IMR-90 (cell line): Measurements from ENCODE around the gene XRN2. TPM values are rescaled to one million over a fixed set of nuclear protein-coding genes. Genes with fewer than 3 reads are reported as not detected.

Experiments used
- ATAC-seq: fragments of 200-7000 bp; cut with Tn5 transposase; 2 replicates; pipeline ENCODE4 v1.9.1; 2020; ENCODE audit warnings: low read depth, mild to moderate bottlenecking, moderate library complexity
- BruUV-seq: library from RNA; stranded (reverse); fragments of 400-500 nt; replicated peaks from 2 replicates; lab custom pipeline; 2021; lab: Mats Ljungman, UMichigan
- CTCF ChIA-PET: fragments of 300-600 bp; formaldehyde crosslinking; extraction: SDS; loops from one replicate; lab custom pipeline; 2021; ENCODE audit warnings: antibody characterized with exemption; lab: Yijun Ruan, JAX
- POLR2A ChIA-PET: fragments of 300-600 bp; sonication (Branson Sonifier 250); formaldehyde crosslinking; loops from one replicate; lab custom pipeline; 2022; ENCODE audit warnings: antibody characterized with exemption; ENCODE audit not compliant: unreplicated experiment; lab: Charles Lee
- DNase-seq: peaks from one replicate; pipeline ENCODE4 v3.0.0; 2013
- H2AFZ ChIP-seq: replicated peaks from 2 replicates; pipeline ENCODE3; 2013; ENCODE audit warnings: low read length, mild to moderate bottlenecking; ENCODE audit not compliant: poor library complexity
- H2AK5ac ChIP-seq: 2 replicates; pipeline ENCODE4 v1.6.1; 2013; ENCODE audit warnings: low read depth, low read length, inconsistent platforms
- H2AK9ac ChIP-seq: replicated peaks from 2 replicates; pipeline ENCODE3; 2013; ENCODE audit warnings: mild to moderate bottlenecking, low read depth, low read length, moderate library complexity; ENCODE audit not compliant: poor library complexity
- H2BK120ac ChIP-seq: 2 replicates; pipeline ENCODE4 v1.6.1; 2013; ENCODE audit warnings: low read depth, low read length, inconsistent platforms
- H2BK15ac ChIP-seq: 3 replicates; pipeline ENCODE4 v1.6.1; 2013; ENCODE audit warnings: low read depth, low read length, inconsistent platforms
- H2BK20ac ChIP-seq: 2 replicates; pipeline ENCODE4 v1.6.1; 2013; ENCODE audit warnings: low read depth, mild to moderate bottlenecking, inconsistent platforms, low read length, moderate library complexity
- H2BK5ac ChIP-seq: 2 replicates; pipeline ENCODE4 v1.6.1; 2013; ENCODE audit warnings: mild to moderate bottlenecking, low read depth, low read length, inconsistent platforms; ENCODE audit not compliant: poor library complexity, severe bottlenecking
- H3K14ac ChIP-seq: replicated peaks from 2 replicates; pipeline ENCODE4 v1.6.1; 2013; ENCODE audit warnings: low read depth, low read length, inconsistent platforms
- H3K18ac ChIP-seq: 2 replicates; pipeline ENCODE4 v1.6.1; 2013; ENCODE audit warnings: low read depth, low read length, control low read depth
- H3K23ac ChIP-seq: 2 replicates; pipeline ENCODE4 v1.6.1; 2013; ENCODE audit warnings: low read depth, low read length, inconsistent platforms
- H3K27ac ChIP-seq: 2 replicates; pipeline ENCODE4 v1.5.1; 2013; ENCODE audit warnings: mild to moderate bottlenecking, control low read depth, low read length; ENCODE audit not compliant: insufficient read depth
- H3K27me3 ChIP-seq: 2 replicates; pipeline ENCODE4 v1.6.1; 2013; ENCODE audit warnings: low read length; ENCODE audit not compliant: control insufficient read depth, insufficient read depth
- H3K36me3 ChIP-seq: 2 replicates; pipeline ENCODE4 v1.6.1; 2013; ENCODE audit warnings: low read length, mixed read lengths; ENCODE audit not compliant: control insufficient read depth, insufficient read depth
- H3K4ac ChIP-seq: 2 replicates; pipeline ENCODE4 v1.6.1; 2013; ENCODE audit warnings: low read depth, low read length, inconsistent platforms
- H3K4me1 ChIP-seq: 2 replicates; pipeline ENCODE4 v1.6.1; 2013; ENCODE audit warnings: low read length, mixed read lengths; ENCODE audit not compliant: control insufficient read depth, insufficient read depth
- H3K4me2 ChIP-seq: 2 replicates; pipeline ENCODE4 v1.6.1; 2013; ENCODE audit warnings: low read depth, mild to moderate bottlenecking, control low read depth, low read length, moderate library complexity
- H3K4me3 ChIP-seq: 2 replicates; pipeline ENCODE4 v1.5.1; 2013; ENCODE audit warnings: low read depth, mild to moderate bottlenecking, control low read depth, low read length, moderate library complexity; ENCODE audit not compliant: insufficient read depth
- H3K56ac ChIP-seq: 2 replicates; pipeline ENCODE4 v1.6.1; 2013; ENCODE audit warnings: low read length, inconsistent platforms; ENCODE audit not compliant: insufficient read depth; ENCODE audit errors: extremely low read depth
- H3K79me1 ChIP-seq, 2 experiments: 2 replicates each; pipeline ENCODE4 v1.6.1; 2013; ENCODE audit warnings: low read length in 2 of 2, inconsistent platforms in 1 of 2, low read depth in 1 of 2
- H3K9ac ChIP-seq: 2 replicates; pipeline ENCODE4 v1.6.1; 2013; ENCODE audit warnings: low read depth, low read length, control low read depth
- H3K9me1 ChIP-seq: 2 replicates; pipeline ENCODE4 v1.6.1; 2013; ENCODE audit warnings: low read length, inconsistent platforms; ENCODE audit not compliant: insufficient read depth
- H3K9me3 ChIP-seq: 2 replicates; pipeline ENCODE4 v1.6.1; 2013; ENCODE audit warnings: low read length; ENCODE audit not compliant: control insufficient read depth, insufficient read depth
- H4K20me1 ChIP-seq: 2 replicates; pipeline ENCODE4 v1.6.1; 2013; ENCODE audit warnings: low read length, inconsistent platforms; ENCODE audit not compliant: insufficient read depth
- H4K5ac ChIP-seq: 2 replicates; pipeline ENCODE4 v1.6.1; 2013; ENCODE audit warnings: mild to moderate bottlenecking, low read depth, low read length, control low read depth
- H4K8ac ChIP-seq, 2 experiments: 2 replicates each; pipeline ENCODE4 v1.6.1; 2013; ENCODE audit warnings: low read depth in 2 of 2, low read length in 2 of 2, control low read depth in 1 of 2, inconsistent platforms in 1 of 2
- H4K91ac ChIP-seq: 2 replicates; pipeline ENCODE4 v1.6.1; 2013; ENCODE audit warnings: low read depth, low read length, inconsistent platforms; ENCODE audit not compliant: insufficient read depth
- CEBPB ChIP-seq: IDR thresholded peaks from 2 replicates; pipeline ENCODE4 v1.6.1; 2012; ENCODE audit warnings: low read depth, low read length, improper control_type of control experiment
- FOS ChIP-seq: fragments of 150-350 bp; IDR thresholded peaks from 2 replicates; pipeline ENCODE4 v1.6.1; 2016; ENCODE audit warnings: low read depth, low read length
- MAFK ChIP-seq: IDR thresholded peaks from 2 replicates; pipeline ENCODE4 v1.6.1; 2012; ENCODE audit warnings: low read depth, low read length, improper control_type of control experiment
- MAZ ChIP-seq: IDR thresholded peaks from 2 replicates; pipeline ENCODE4 v1.6.1; 2012; ENCODE audit warnings: low read depth, mild to moderate bottlenecking, low read length, improper control_type of control experiment, moderate library complexity, borderline replicate concordance
- POLR2A ChIP-seq: IDR thresholded peaks from 2 replicates; pipeline ENCODE4 v1.6.1; 2012; ENCODE audit warnings: mild to moderate bottlenecking, low read depth, low read length
- RAD21 ChIP-seq: IDR thresholded peaks from 2 replicates; pipeline ENCODE4 v1.6.1; 2012; ENCODE audit warnings: low read length, improper control_type of control experiment
- RCOR1 ChIP-seq: IDR thresholded peaks from 2 replicates; pipeline ENCODE4 v1.6.1; 2012; ENCODE audit warnings: mild to moderate bottlenecking, low read length, improper control_type of control experiment; ENCODE audit not compliant: insufficient replicate concordance
- SMC3 ChIP-seq: fragments of 150-350 bp; IDR thresholded peaks from 2 replicates; pipeline ENCODE4 v1.6.1; 2016; ENCODE audit warnings: low read depth, mild to moderate bottlenecking, antibody characterized with exemption, low read length, moderate library complexity
- WGBS, 2 experiments: methylation state at CpG; one replicate each; pipeline versions ENCODE4 v1.1.5 to v1.1.7; 2013; ENCODE audit warnings: missing lambda C conversion rate in 2 of 2; ENCODE audit not compliant: insufficient read length in 1 of 2; ENCODE audit errors: extremely low coverage in 2 of 2; 5-methylcytosine and 5-hydroxymethylcytosine counted together
- dilution Hi-C: fragments of 300-500 bp; cut with HindIII; formaldehyde crosslinking; loops from one replicate; pipeline ENCODE4 v1.14.3; 2018; ENCODE audit warnings: low sequenced_read_pairs; ENCODE audit not compliant: unreplicated experiment
- in situ Hi-C: fragments of 300-500 bp; cut with MboI; formaldehyde crosslinking; loops from 3 replicates; pipeline ENCODE4 v1.14.3; 2019; ENCODE audit warnings: low sequenced_read_pairs, inconsistent platforms, mixed read lengths
- intact Hi-C: fragments of 100-400 bp; cut with micrococcal nuclease; formaldehyde crosslinking; loops from 2 replicates; pipeline ENCODE4 v1.10.0; 2022
- polyA plus RNA-seq, 3 experiments: library from polyadenylated mRNA; depleted of rRNA; stranded (reverse); fragments of >200 nt; gene quantifications; 2 replicates each; pipeline ENCODE4 v1.2.3, GENCODE V29; 2012; ENCODE audit warnings: low replicate concordance in 1 of 3
- total RNA-seq: library from RNA; depleted of rRNA; stranded (reverse); fragments of >200 nt; gene quantifications from 2 replicates; pipeline ENCODE4 v1.2.3, GENCODE V29; 2012
- TF ChIP-seq, protein P1 (sequence below): conservative IDR thresholded peaks from 2 replicates; pipeline ENCODE4 v1.5.1; 2012; ENCODE audit warnings: mild to moderate bottlenecking, low read depth, low read length, improper control_type of control experiment

The XRN2 gene
- total and polyA plus RNA-seq, 2 of the 4 experiments (the other 2 are of a cell fraction), result 58.1 to 70.8 TPM

DNA sequence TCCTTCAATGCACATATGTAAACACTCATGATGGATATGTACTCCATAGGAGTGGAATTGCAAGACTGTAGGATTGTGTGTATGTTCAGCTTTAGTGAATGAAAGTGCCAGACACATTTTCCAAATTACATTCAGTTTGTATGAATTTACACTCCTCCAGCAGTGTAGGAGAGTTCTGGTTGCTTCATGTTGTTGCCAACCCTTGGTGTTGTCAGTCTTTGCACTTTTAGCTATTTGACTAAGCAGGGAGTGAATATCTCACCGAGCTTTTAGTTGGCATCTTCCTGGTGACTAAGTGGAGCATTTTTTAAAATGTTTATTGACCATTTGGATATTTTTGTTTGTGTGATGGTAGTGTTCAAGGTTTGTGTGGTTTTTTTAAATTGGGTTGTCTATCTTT lies 70.3 kb downstream of the XRN2 start:
- H2BK5ac ChIP-seq, result no peak overlapping the region
- TF ChIP-seq RCOR1 (no peak), POLR2A (no peak), MAFK (no peak), FOS (no peak), MAZ (no peak), RAD21 (no peak), SMC3 (no peak), CEBPB (no peak)
- TF ChIP-seq, protein P1, sequence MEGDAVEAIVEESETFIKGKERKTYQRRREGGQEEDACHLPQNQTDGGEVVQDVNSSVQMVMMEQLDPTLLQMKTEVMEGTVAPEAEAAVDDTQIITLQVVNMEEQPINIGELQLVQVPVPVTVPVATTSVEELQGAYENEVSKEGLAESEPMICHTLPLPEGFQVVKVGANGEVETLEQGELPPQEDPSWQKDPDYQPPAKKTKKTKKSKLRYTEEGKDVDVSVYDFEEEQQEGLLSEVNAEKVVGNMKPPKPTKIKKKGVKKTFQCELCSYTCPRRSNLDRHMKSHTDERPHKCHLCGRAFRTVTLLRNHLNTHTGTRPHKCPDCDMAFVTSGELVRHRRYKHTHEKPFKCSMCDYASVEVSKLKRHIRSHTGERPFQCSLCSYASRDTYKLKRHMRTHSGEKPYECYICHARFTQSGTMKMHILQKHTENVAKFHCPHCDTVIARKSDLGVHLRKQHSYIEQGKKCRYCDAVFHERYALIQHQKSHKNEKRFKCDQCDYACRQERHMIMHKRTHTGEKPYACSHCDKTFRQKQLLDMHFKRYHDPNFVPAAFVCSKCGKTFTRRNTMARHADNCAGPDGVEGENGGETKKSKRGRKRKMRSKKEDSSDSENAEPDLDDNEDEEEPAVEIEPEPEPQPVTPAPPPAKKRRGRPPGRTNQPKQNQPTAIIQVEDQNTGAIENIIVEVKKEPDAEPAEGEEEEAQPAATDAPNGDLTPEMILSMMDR, result no peak
- no CpG with 5 or more reads among the region's 1 CpG for WGBS, 2 experiments
- H4K8ac ChIP-seq, result no peak overlapping the region; a peak in 1 of 4 replicates
- H3K4ac ChIP-seq, result no peak overlapping the region
- peaks cover 12% of the 10 kb centered on the region for H3K36me3 ChIP-seq
- DNase-seq (no peak), ATAC-seq (no peak)
- intact Hi-C loops (no loop called here), in situ Hi-C loops (no loop called here), dilution Hi-C loops (no loop called here)
- H3K79me1 ChIP-seq, result peaks cover 21 to 38% of the 10 kb centered on the region in 2 experiments; a peak in 3 of 4 replicates
- H3K27ac ChIP-seq, result no peak overlapping the region
- H4K5ac ChIP-seq, result no peak overlapping the region
- H2BK20ac ChIP-seq, result no peak overlapping the region
- H2BK120ac ChIP-seq, result no peak overlapping the region
- peaks cover 14% of the 10 kb centered on the region; the same call in 1 of the 2 replicates for H4K20me1 ChIP-seq
- H2BK15ac ChIP-seq, result no peak overlapping the region
- no TSS peak for BruUV-seq
- no peak overlapping the region for H3K4me2 ChIP-seq
- no peak overlapping the region for H4K91ac ChIP-seq
- peaks cover 6% of the 10 kb centered on the region; the same call in 1 of the 2 replicates for H3K9me1 ChIP-seq
- CTCF ChIA-PET, result interaction anchor here (0.5 kb wide), 1 partner anchor 510 kb away, joined by 3 read pairs; no protein-coding TSS in a partner anchor
- H3K14ac ChIP-seq, result no peak overlapping the region
- H3K56ac ChIP-seq, result no peak overlapping the region
- H2AK5ac ChIP-seq, result no peak overlapping the region
- H3K9me3 ChIP-seq, result no peaks in the 10 kb centered on the region
- H2AK9ac ChIP-seq, result no peak overlapping the region
- H3K18ac ChIP-seq, result no peak overlapping the region
- H3K4me1 ChIP-seq, result 0 out of 2 replicates have a peak, but pooled peaks cover 4% of the 10 kb centered on the region
- H3K27me3 ChIP-seq, result no peaks in the 10 kb centered on the region
- no peak overlapping the region for H3K4me3 ChIP-seq
- POLR2A ChIA-PET, result no interaction called here
- H2AFZ ChIP-seq, result no peak overlapping the region
- H3K23ac ChIP-seq, result no peak overlapping the region
- no peak overlapping the region for H3K9ac ChIP-seq
